Measurements from ENCODE around the gene GALNT17.

GALNT17 gene

GRCh38 chr7:71461572-71461971 is 329.6 kb downstream of the GALNT17 start:
- DNase-seq (ENCODE audit: low read depth) = no peak

- no peak for DNase-seq (ENCODE audit: low read depth)
Measured at GRCh38 chr7:71465741-71466189, 333.8 kb downstream of the GALNT17 start.

GRCh38 chr7:71466448-71467145 is 334.7 kb downstream of the GALNT17 start:
- DNase-seq (ENCODE audit: low read depth) = no peak

GRCh38 chr7:71470326-71470725 is 338.4 kb downstream of the GALNT17 start:
- DNase-seq (ENCODE audit: low read depth) = no peak

- no peak for DNase-seq (ENCODE audit: low read depth)
Measured at GRCh38 chr7:71470830-71471229, 338.9 kb downstream of the GALNT17 start.

GRCh38 chr7:71472962-71473361 is 341.0 kb downstream of the GALNT17 start:
- DNase-seq (ENCODE audit: low read depth) = no peak

- DNase-seq (ENCODE audit: low read depth) = no peak
Measured at GRCh38 chr7:71473366-71473967, 341.5 kb downstream of the GALNT17 start.

- DNase-seq (ENCODE audit: low read depth) = no peak
Measured at GRCh38 chr7:71477441-71477840, 345.5 kb downstream of the GALNT17 start.

- DNase-seq (ENCODE audit: low read depth) = no peak
Measured at GRCh38 chr7:71479231-71479630, 347.3 kb downstream of the GALNT17 start.

- DNase-seq (ENCODE audit: low read depth) = no peak
Measured at GRCh38 chr7:71480791-71481190, 348.8 kb downstream of the GALNT17 start.

- no peak for DNase-seq (ENCODE audit: low read depth)
Measured at GRCh38 chr7:71482284-71482683, 350.3 kb downstream of the GALNT17 start.

GRCh38 chr7:71484380-71484779 is 352.4 kb downstream of the GALNT17 start:
- peak; percentile 17 for DNase-seq (ENCODE audit: low read depth)

GRCh38 chr7:71485586-71485985 is 353.6 kb downstream of the GALNT17 start:
- DNase-seq (ENCODE audit: low read depth) = no peak

GRCh38 chr7:71486414-71486813 is 354.5 kb downstream of the GALNT17 start:
- no peak for DNase-seq (ENCODE audit: low read depth)

GRCh38 chr7:71486856-71487628 is 355.1 kb downstream of the GALNT17 start:
- peak; percentile 87 for DNase-seq (ENCODE audit: low read depth)

- peak; percentile 36 for DNase-seq (ENCODE audit: low read depth)
Measured at GRCh38 chr7:71488308-71488707, 356.4 kb downstream of the GALNT17 start.

- no peak for DNase-seq (ENCODE audit: low read depth)
Measured at GRCh38 chr7:71491336-71491735, 359.4 kb downstream of the GALNT17 start.

GRCh38 chr7:71495828-71496227 is 363.9 kb downstream of the GALNT17 start:
- DNase-seq (ENCODE audit: low read depth) = no peak

GRCh38 chr7:71497256-71497946 is 365.5 kb downstream of the GALNT17 start:
- no peak for DNase-seq (ENCODE audit: low read depth)

- no peak for DNase-seq (ENCODE audit: low read depth)
Measured at GRCh38 chr7:71498381-71498780, 366.4 kb downstream of the GALNT17 start.

GRCh38 chr7:71504697-71505441 is 372.9 kb downstream of the GALNT17 start:
- no peak for DNase-seq (ENCODE audit: low read depth)

GRCh38 chr7:71506822-71507221 is 374.9 kb downstream of the GALNT17 start:
- no peak for DNase-seq (ENCODE audit: low read depth)
